ENCODE results near the gene TMEM26.
A peak's percentile ranks its signal among the peaks of the same experiment; 100 is the strongest.

Gene TMEM26

DNA sequence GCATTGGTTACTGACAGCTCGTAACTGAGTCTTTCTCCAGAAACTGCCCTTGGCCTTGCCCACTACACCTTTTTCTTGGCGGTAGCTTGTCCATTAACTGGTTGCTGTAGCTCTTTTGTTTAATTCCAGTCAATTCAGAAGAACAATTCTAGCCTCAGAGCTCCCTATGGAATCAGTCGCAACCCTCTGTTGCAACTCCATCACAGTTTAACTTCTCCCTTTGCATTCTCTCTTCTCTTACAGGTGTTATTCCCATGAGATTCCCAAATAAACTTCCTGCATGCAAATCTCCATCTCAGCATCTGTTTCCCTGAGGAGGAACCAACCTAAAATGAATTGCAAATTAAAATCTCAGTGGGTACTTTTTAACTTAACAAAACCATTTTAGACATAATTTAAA lies 28.4 kb upstream of the TMEM26 start:
- Histone ChIP-seq H3K36me3 (ENCODE audit: insufficient read depth, low read length) (no peaks in the 10 kb centered on the region), H3K4me2 (ENCODE audit: low read depth, low read length, poor library complexity, severe bottlenecking) (no peak overlapping the region), H3K9ac (ENCODE audit: low read depth, low read length, poor library complexity, severe bottlenecking) (no peak overlapping the region), H3F3A (ENCODE audit: low read depth) (no peaks in the 10 kb centered on the region), H4K20me1 (ENCODE audit: insufficient read depth, low read length, poor library complexity, severe bottlenecking) (no peaks in the 10 kb centered on the region), H3K79me2 (ENCODE audit: insufficient read depth, low read length) (no peaks in the 10 kb centered on the region), H3K4me3 (ENCODE audit: low read length, poor library complexity, severe bottlenecking) (no peak overlapping the region), H3K9me2 (replicated peaks; ENCODE audit: low read depth, low read length) (no peaks in the 10 kb centered on the region), H2AFZ (ENCODE audit: low read length) (no peak overlapping the region), H3K9me3 (ENCODE audit: insufficient read depth, low read depth, low read length) (no peaks in the 10 kb centered on the region), H3K4me1 (ENCODE audit: insufficient read depth, low read length, poor library complexity, severe bottlenecking) (peaks cover 2% of the 10 kb centered on the region), H3K27me3 (ENCODE audit: insufficient read depth, low read length, poor library complexity, severe bottlenecking) (no peaks in the 10 kb centered on the region)
- TF ChIP-seq, protein P1, sequence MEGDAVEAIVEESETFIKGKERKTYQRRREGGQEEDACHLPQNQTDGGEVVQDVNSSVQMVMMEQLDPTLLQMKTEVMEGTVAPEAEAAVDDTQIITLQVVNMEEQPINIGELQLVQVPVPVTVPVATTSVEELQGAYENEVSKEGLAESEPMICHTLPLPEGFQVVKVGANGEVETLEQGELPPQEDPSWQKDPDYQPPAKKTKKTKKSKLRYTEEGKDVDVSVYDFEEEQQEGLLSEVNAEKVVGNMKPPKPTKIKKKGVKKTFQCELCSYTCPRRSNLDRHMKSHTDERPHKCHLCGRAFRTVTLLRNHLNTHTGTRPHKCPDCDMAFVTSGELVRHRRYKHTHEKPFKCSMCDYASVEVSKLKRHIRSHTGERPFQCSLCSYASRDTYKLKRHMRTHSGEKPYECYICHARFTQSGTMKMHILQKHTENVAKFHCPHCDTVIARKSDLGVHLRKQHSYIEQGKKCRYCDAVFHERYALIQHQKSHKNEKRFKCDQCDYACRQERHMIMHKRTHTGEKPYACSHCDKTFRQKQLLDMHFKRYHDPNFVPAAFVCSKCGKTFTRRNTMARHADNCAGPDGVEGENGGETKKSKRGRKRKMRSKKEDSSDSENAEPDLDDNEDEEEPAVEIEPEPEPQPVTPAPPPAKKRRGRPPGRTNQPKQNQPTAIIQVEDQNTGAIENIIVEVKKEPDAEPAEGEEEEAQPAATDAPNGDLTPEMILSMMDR (conservative IDR thresholded peaks at IDR 0.05; ENCODE audit: low read length): no peak
- no peak for TF ChIP-seq EZH2phosphoT487 (IDR thresholded peaks at IDR 0.05; ENCODE audit: borderline replicate concordance)

DNA sequence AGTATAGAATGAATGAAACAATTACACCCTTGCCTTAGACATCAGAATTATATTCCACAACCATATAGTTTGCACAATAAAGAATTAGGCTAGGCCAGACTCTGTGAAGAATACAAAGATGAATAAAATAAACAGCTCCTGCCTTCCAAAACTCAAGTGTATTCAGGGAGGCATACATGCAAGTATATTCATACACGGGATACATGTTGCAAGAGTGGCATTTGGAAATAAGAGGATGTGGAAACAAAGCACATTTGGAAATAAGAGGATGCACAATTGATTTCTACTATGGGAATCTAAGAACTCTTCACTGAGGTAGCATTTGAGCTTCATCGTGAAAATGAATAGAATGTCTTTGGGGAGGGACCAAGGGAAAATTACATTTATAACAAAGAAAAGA lies 27.0 kb upstream of the TMEM26 start:
- H3F3A ChIP-seq (ENCODE audit: low read depth): no peaks in the 10 kb centered on the region
- H3K9me2 ChIP-seq (replicated peaks; ENCODE audit: low read depth, low read length): no peaks in the 10 kb centered on the region
- H3K36me3 ChIP-seq (ENCODE audit: insufficient read depth, low read length): no peaks in the 10 kb centered on the region
- H3K27me3 ChIP-seq (ENCODE audit: insufficient read depth, low read length, poor library complexity, severe bottlenecking): no peaks in the 10 kb centered on the region
- no peak overlapping the region for H3K9ac ChIP-seq (ENCODE audit: low read depth, low read length, poor library complexity, severe bottlenecking)
- no peaks in the 10 kb centered on the region for H3K9me3 ChIP-seq (ENCODE audit: insufficient read depth, low read depth, low read length)
- H4K20me1 ChIP-seq (ENCODE audit: insufficient read depth, low read length, poor library complexity, severe bottlenecking): no peaks in the 10 kb centered on the region
- TF ChIP-seq, protein P1 (conservative IDR thresholded peaks at IDR 0.05; ENCODE audit: low read length): no peak
- H3K4me2 ChIP-seq (ENCODE audit: low read depth, low read length, poor library complexity, severe bottlenecking): no peak overlapping the region
- H2AFZ ChIP-seq (ENCODE audit: low read length): no peak overlapping the region
- no peaks in the 10 kb centered on the region for H3K79me2 ChIP-seq (ENCODE audit: insufficient read depth, low read length)
- H3K4me1 ChIP-seq (ENCODE audit: insufficient read depth, low read length, poor library complexity, severe bottlenecking): no peaks in the 10 kb centered on the region
- no peak overlapping the region for H3K4me3 ChIP-seq (ENCODE audit: low read length, poor library complexity, severe bottlenecking)

DNA sequence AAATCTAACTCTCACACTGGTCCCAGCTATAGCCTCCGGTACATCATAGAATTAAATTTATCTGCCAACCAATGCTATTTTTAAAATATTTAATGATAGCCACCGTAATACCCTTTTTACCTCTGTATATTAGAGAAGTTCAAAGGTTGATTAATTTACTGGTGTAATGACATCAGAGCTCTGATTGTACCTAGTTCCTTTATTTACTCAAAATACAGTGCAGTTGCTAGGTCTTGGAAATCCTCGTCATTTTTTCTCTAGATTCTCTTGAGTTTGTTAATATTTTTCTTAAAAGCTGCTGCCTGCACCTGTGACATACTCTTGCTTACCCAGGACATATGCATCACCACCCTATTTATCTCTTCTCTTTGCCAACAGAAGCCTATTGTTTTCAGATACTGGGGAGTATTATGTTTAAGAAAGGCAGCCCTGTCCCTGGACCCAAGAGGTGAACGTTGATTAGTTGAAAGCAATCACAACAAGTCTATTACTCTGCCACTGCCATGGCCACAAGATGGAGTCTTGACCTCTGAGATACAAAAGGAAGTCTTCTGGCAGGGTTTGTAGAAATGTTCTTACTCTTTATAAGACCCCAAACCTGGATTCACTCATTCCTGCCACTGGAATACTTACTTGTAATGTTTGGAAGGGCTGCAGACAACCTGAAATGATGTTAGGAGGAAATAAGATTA lies 25.6 kb upstream of the TMEM26 start:
- Histone ChIP-seq H3K4me3 (ENCODE audit: low read length, poor library complexity, severe bottlenecking) (no peak overlapping the region), H3K9ac (ENCODE audit: low read depth, low read length, poor library complexity, severe bottlenecking) (no peak overlapping the region), H3K4me2 (ENCODE audit: low read depth, low read length, poor library complexity, severe bottlenecking) (no peak overlapping the region), H2AFZ (ENCODE audit: low read length) (peak overlapping the region; percentile 31; the same call in 1 of the 2 replicates), H3K4me1 (ENCODE audit: insufficient read depth, low read length, poor library complexity, severe bottlenecking) (no peaks in the 10 kb centered on the region), H3F3A (ENCODE audit: low read depth) (no peaks in the 10 kb centered on the region), H3K9me2 (replicated peaks; ENCODE audit: low read depth, low read length) (no peaks in the 10 kb centered on the region), H3K79me2 (ENCODE audit: insufficient read depth, low read length) (no peaks in the 10 kb centered on the region), H4K20me1 (ENCODE audit: insufficient read depth, low read length, poor library complexity, severe bottlenecking) (no peaks in the 10 kb centered on the region), H3K27me3 (ENCODE audit: insufficient read depth, low read length, poor library complexity, severe bottlenecking) (no peaks in the 10 kb centered on the region), H3K9me3 (ENCODE audit: insufficient read depth, low read depth, low read length) (no peaks in the 10 kb centered on the region), H3K36me3 (ENCODE audit: insufficient read depth, low read length) (no peaks in the 10 kb centered on the region)
- no peak for TF ChIP-seq EZH2phosphoT487 (IDR thresholded peaks at IDR 0.05; ENCODE audit: borderline replicate concordance)
- TF ChIP-seq, protein P1 (conservative IDR thresholded peaks at IDR 0.05; ENCODE audit: low read length): peak; percentile 49
